HG03095 (cell line): Measurements from ENCODE around the gene AMOTL1.
"Not testable (repeated sequence)": the region's sequence is repeated elsewhere in the genome, so short reads cannot be mapped to it uniquely, and the experiment has no call there.

Experiments
- ATAC-seq: cut with Tn5 transposase; IDR thresholded peaks from one replicate; pipeline ENCODE4 v1.9.1; 2021; ENCODE audit warnings: moderate library complexity; ENCODE audit not compliant: unreplicated experiment

Gene AMOTL1

GRCh38 chr11:94790197-94790596 is 22.0 kb downstream of the AMOTL1 start:
- ATAC-seq, result no peak

DNA sequence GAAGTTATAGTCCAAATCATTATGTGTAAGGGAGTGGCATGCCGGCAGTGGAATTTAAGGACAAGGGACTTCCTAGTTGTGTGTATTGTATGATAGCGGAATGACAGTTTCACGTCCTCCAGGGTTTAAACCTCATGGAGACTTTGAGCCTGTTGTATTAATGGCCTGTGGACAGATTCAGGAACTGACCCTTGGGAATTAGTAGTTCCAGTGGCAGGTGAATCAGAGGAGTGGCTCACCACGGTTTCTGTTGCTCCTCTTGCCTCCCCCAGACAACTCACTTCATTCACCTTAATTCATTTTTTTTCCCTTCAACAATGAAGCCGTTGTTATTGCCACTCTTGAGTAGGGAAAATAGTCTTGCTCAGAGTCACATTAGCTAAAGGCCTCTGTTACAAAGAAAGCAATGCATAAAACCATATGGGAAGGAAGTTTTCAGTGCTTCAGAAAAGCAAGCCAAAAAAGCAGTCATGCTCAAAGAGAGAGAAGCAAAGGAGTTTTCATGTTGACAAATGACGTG is 22.6 kb downstream of the AMOTL1 start:
- ATAC-seq, result no peak

- no peak for ATAC-seq
These were observed 23.2 kb downstream of the AMOTL1 start for GRCh38 chr11:94791216-94791889.

DNA sequence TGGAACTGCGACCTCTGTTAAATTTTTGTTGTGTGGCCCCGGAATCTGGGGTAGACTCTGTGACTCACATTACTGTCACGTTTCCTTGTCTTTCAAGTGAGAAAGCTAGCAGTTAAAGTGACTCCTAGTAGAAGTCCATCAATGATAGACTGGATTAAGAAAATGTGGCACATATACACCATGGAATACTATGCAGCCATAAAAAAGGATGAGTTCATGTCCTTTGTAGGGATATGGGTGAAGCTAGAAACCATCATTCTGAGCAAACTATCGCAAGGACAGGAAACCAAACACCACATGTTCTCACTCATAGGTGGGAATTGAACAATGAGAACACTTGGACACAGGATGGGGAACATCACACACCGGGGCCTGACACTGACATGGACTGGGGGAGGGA is 23.8 kb downstream of the AMOTL1 start:
- ATAC-seq, result not testable (repeated sequence)

GRCh38 chr11:94792451-94792850 is 24.3 kb downstream of the AMOTL1 start:
- no peak for ATAC-seq

DNA sequence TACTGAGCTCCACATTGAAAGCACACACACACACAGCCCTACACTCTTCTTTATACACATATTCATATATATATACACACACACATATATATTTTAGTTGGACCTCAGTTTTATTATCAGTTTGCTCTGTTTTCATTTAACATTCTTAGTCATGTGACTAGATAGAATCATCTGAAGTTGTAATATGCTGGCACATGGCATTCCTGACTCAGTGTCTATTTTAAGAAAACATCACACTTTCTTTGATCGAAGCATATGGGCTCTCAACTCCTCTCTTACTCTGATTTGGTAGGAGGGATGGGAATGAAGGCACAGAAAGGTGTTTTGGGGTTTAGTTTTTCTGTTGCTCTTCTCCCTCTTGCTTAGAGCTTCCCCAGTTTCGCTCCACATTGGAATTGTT is 24.8 kb downstream of the AMOTL1 start:
- no peak for ATAC-seq

- no peak for ATAC-seq
These were observed 25.7 kb downstream of the AMOTL1 start for GRCh38 chr11:94793822-94794221.

DNA sequence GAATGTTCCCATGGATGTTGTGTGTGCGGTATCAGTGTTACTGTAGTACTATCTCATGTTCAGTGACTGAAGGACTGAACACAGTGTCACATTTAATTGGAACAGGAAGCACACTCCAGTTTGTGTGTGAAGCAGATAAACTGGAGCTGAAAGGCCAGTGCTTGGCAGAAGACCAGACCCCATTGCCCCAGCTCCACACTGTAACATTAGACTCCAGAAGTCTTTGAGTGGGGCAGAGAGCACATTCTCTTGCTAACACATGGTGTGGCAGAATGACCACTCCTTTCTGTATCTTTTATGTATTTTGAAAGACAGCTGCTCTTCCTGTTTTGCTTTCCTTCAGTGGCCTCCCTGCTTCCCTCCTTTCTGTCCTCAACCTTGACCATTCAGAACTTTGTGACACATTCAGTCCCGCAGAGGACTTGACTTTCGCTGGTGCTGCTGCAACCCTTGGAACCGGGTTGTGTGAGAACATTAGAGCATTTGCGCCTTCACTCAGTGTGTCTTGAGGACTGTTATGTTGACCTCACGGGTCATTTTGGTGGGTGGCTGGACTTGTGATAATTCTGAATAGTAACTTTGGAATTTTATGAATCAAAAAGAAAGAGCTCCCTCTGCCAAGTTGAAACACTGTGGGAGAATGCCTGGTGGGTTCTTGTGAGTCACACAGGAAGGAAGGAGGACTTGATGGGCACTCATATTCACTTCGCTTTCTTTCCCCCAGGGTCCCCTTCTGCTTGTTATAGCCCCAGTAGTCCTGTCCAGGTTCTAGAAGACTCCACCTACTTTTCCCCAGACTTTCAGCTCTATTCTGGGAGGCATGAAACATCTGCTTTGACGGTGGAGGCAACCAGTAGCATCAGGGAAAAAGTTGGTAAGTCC is 26.4 kb downstream of the AMOTL1 start:
- no peak for ATAC-seq

GRCh38 chr11:94795476-94796189 is 27.5 kb downstream of the AMOTL1 start:
- no peak for ATAC-seq

- ATAC-seq, result no peak
These were observed 28.0 kb downstream of the AMOTL1 start for GRCh38 chr11:94796190-94796580.

- no peak for ATAC-seq
These were observed 28.7 kb downstream of the AMOTL1 start for GRCh38 chr11:94796863-94797262.

DNA sequence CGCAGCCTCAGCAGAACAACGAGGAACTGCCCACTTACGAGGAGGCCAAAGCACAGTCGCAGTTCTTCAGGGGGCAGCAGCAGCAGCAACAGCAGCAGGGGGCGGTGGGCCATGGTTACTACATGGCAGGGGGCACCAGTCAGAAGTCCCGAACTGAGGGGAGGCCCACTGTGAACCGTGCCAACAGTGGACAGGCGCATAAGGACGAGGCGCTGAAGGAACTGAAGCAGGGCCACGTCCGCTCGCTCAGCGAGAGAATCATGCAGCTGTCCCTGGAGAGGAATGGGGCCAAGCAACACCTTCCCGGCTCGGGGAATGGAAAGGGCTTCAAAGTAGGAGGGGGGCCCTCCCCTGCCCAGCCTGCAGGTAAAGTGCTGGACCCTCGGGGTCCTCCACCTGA is 31.6 kb downstream of the AMOTL1 start:
- no peak for ATAC-seq

DNA sequence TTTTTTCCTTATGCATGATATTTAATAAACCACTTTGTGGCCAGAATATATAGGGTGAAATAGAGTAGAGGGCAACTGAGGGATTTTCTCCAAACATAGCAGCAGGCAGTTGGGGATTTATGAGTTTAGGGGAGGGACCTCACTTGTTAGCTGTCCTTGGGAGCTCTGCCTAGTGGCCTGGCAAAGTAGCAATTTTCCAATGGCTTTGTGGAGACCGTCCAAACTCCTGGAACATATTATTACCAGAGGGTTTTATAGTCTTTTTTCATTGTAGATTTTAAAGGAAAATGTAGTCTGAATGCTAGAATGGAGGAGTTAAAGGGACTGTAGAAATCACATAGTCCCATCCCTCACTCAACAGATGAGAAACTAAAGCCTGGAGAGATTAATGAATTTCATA is 32.3 kb downstream of the AMOTL1 start:
- ATAC-seq, result no peak

DNA sequence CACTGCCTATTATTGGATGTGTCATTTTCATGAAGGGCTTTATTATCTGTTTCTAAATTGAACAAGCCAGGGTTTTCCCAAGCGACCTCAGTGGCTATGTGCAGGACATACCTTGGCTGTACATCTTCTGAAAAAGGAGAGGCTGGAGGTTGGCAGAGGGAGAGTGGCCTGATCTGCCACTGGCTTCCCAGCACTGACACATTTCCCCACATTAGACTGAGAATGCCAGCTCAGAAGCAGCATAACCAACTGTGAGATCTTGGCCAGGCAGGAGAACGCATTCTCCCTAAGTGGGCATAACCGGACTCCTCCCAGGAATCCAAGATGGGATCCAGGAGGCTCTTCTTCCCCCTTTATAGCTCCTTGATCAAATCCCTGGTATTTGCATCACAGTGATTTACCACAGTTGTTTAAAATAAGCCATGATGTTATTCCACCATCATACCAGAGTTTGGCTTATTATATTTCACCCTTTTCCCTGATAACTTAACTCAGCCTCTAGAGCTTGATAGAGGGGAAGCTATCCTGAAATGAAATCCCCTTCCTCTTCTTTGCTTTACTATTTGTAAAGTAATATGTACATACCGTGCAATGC is 33.8 kb downstream of the AMOTL1 start:
- no peak for ATAC-seq

DNA sequence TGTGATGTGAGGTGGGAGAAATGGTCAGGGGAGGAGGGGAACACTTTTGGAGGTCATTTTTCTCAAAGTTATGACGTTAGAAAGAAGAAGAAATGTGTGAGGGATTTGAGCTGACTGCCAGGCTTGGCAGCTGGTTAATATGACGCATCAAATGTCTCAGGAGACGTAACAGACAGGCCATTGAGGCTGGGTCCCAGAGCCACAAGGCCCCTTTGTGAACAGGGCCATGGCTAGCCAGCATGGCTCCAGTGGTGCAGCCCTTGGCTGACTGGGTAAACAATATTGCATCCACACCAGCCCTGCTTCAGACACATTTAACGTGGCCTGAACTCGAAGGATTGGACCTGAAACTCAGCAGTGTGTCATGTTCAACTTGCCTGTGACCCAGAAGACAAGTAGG is 34.3 kb downstream of the AMOTL1 start:
- no peak for ATAC-seq

GRCh38 chr11:94803491-94803890 is 35.3 kb downstream of the AMOTL1 start:
- no peak for ATAC-seq

- ATAC-seq, result no peak
These were observed 36.7 kb downstream of the AMOTL1 start for GRCh38 chr11:94804874-94805273.

DNA sequence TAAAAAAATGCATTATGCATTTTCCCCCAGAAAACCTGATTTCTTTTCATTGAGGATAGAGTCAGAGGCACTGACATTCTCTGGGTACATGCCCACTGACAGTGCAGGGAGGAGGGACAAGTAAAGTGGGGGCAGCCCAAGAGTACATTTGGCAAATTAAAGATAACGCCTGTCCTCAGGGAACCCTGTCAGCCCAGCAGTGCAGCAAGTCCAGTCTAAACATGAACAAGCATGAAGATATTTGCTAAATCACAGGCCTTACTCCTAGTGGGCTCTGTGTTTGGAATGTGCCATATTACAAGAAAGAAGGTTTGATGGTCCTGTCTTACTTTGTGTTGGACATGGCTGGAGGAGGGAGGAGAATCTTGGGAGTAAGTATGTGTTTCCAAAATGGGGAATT is 37.9 kb downstream of the AMOTL1 start:
- no peak for ATAC-seq

GRCh38 chr11:94806419-94806818 is 38.3 kb downstream of the AMOTL1 start:
- ATAC-seq, result no peak

DNA sequence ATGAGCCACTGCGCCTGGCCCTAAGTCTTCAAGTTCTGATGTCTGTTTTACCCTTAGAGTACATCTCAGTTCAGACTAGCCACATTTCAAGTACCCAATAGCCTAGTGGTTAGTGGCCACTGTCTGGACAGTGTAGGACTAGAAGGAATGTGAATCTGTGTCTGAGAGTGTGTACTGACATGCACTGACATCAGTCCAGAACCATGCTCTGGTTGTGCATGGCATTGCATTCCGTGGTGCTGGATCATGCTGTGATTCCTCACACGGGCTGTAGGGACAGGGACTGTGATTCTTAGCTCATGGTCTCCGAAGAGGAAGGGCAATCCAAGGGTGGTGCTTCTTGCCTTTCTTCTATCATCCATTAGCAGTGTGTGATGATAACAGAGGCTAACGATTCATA is 41.1 kb downstream of the AMOTL1 start:
- no peak for ATAC-seq
